Left renal pelvis (tissue), 4 donors: ENCODE data around the gene TMEM59L. TPM values are rescaled to one million over a fixed set of nuclear protein-coding genes. Genes with fewer than 3 reads are reported as not detected.

Experiments used
- DNase-seq, 4 donors: peaks; one replicate each; pipeline ENCODE4 v3.0.0-alpha.2; 2013; ENCODE audit warnings: low read depth in 4 of 4, low spot score in 3 of 4
- polyA plus RNA-seq, 4 donors: library from polyadenylated mRNA; unstranded; fragments of 120-200 nt; gene quantifications; one replicate each; pipeline ENCODE4 v1.2.1, GENCODE V29; 2013; ENCODE audit not compliant: insufficient read length in 4 of 4

Gene TMEM59L
- polyA plus RNA-seq, 4 donors, result 3.1 to 22.5 (median 3.8) TPM

- DNase-seq, result no peak
Observed at GRCh38 chr19:18656337-18657086, 43.8 kb downstream of the TMEM59L start.

- DNase-seq, result no peak
Observed at GRCh38 chr19:18657590-18658365, 45.1 kb downstream of the TMEM59L start.

- no peak for DNase-seq
Observed at GRCh38 chr19:18658366-18658855, 45.7 kb downstream of the TMEM59L start.

GRCh38 chr19:18659281-18660050, 46.8 kb downstream of the TMEM59L start:
- no peak for DNase-seq

GRCh38 chr19:18660051-18660910, 47.6 kb downstream of the TMEM59L start:
- DNase-seq, result no peak

GRCh38 chr19:18660939-18661670, 48.4 kb downstream of the TMEM59L start:
- no peak for DNase-seq

GRCh38 chr19:18662972-18663732, 50.5 kb downstream of the TMEM59L start:
- DNase-seq, result no peak

GRCh38 chr19:18663940-18664530, 51.4 kb downstream of the TMEM59L start:
- no peak for DNase-seq

- DNase-seq, result no peak
Observed at GRCh38 chr19:18665771-18666202, 53.1 kb downstream of the TMEM59L start.

GRCh38 chr19:18666317-18666716, 53.6 kb downstream of the TMEM59L start:
- DNase-seq, result no peak

GRCh38 chr19:18666784-18667183, 54.1 kb downstream of the TMEM59L start:
- DNase-seq, result no peak

- no peak for DNase-seq
Observed at GRCh38 chr19:18667531-18668251, 55.0 kb downstream of the TMEM59L start.

GRCh38 chr19:18668252-18668631, 55.6 kb downstream of the TMEM59L start:
- no peak for DNase-seq

GRCh38 chr19:18668744-18669523, 56.3 kb downstream of the TMEM59L start:
- DNase-seq, result no peak

GRCh38 chr19:18669524-18669817, 56.8 kb downstream of the TMEM59L start:
- no peak for DNase-seq

- no peak for DNase-seq
Observed at GRCh38 chr19:18669883-18670282, 57.2 kb downstream of the TMEM59L start.

GRCh38 chr19:18670312-18670711, 57.6 kb downstream of the TMEM59L start:
- DNase-seq, result no peak
